ENCODE data around the gene MYO16.

DNA sequence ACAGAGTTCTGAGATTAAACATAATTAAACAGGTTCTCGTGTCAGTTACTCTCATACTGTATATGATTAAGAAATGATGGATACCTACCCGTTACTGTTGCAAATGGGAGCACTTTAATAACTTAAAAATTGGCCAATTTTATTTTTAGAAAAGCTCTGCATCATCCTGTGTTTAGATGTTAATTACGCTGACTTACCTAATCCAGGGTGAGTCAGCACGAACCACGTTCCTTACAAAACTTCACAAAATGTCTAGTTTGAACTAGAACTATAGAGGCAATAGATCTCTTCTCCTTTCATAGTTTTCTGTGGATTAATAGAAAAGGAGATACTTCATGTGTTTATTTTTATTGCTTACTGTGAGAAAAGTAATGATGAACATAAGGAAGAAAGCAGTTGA is 363.9 kb downstream of the MYO16 start:
- TF ChIP-seq YY1 (IDR thresholded peaks at IDR 0.05; ENCODE audit: insufficient read depth, insufficient read length) (no peak), ZNF274 (IDR thresholded peaks at IDR 0.05; ENCODE audit: low read depth, low read length) (no peak)
